Upper lobe of left lung (tissue), 6 donors: ENCODE results near the gene PGA3. TPM values are rescaled to one million over a fixed set of nuclear protein-coding genes. Genes with fewer than 3 reads are reported as not detected.
"Not testable (repeated sequence)": the region's sequence is repeated elsewhere in the genome, so short reads cannot be mapped to it uniquely, and the experiment has no call there.

ENCODE experiments used
- ATAC-seq, 2 donors: fragments of 200-7000 bp; cut with Tn5 transposase; one replicate each; pipeline ENCODE4 v1.9.1; 2022; ENCODE audit warnings: mild to moderate bottlenecking in 2 of 2, moderate library complexity in 2 of 2; ENCODE audit not compliant: low FRiP score in 2 of 2
- DNase-seq, 2 donors: peaks; one replicate each; pipeline ENCODE4 v3.0.0-alpha.2; 2019 to 2020
- H3K27ac ChIP-seq, 4 donors: fragments of 200-600 bp; sonication (generic); one replicate each; pipeline ENCODE4 v1.5.1; 2016 to 2019
- H3K27me3 ChIP-seq, 4 donors: fragments of 200-600 bp; sonication (generic); one replicate each; pipeline ENCODE4 v1.5.1; 2017 to 2019
- H3K36me3 ChIP-seq, 4 donors: fragments of 200-600 bp; sonication (generic); one replicate each; pipeline ENCODE4 v1.5.1; 2016 to 2019
- H3K4me1 ChIP-seq, 4 donors: fragments of 200-600 bp; sonication (generic); one replicate each; pipeline ENCODE4 v1.5.1; 2018 to 2019
- H3K4me3 ChIP-seq, 4 donors: fragments of 200-600 bp; sonication (generic); one replicate each; pipeline ENCODE4 v1.5.1; 2017 to 2019; ENCODE audit warnings: mild to moderate bottlenecking in 2 of 4, moderate library complexity in 1 of 4
- H3K9me3 ChIP-seq, 4 donors: fragments of 200-600 bp; sonication (generic); one replicate each; pipeline ENCODE4 v1.5.1; 2018 to 2019
- CTCF ChIP-seq, 6 experiments: fragments of 450-650 bp in 4 of 6; fragments of 200-600 bp in 2 of 6; sonication (generic) in 2 of 6; IDR thresholded peaks; one replicate each; pipeline ENCODE4 v1.5.1; 2016 to 2019; ENCODE audit warnings: antibody characterized with exemption in 6 of 6
- EP300 ChIP-seq, 4 donors: sonication (generic); formaldehyde crosslinking; IDR thresholded peaks; one replicate each; pipeline ENCODE4 v1.5.1; 2017; ENCODE audit warnings: antibody characterized with exemption in 4 of 4, control low read depth in 2 of 4
- POLR2A ChIP-seq, 4 donors: fragments of 450-650 bp; IDR thresholded peaks; one replicate each; pipeline ENCODE4 v1.5.1; 2016 to 2017; ENCODE audit warnings: antibody characterized with exemption in 4 of 4, mild to moderate bottlenecking in 2 of 4
- POLR2AphosphoS5 ChIP-seq, 2 donors: sonication (generic); formaldehyde crosslinking; IDR thresholded peaks; one replicate each; pipeline ENCODE4 v1.5.1; 2017; ENCODE audit warnings: antibody characterized with exemption in 2 of 2
- WGBS, 2 donors: methylation state at CpG; one replicate each; pipeline ENCODE4 v1.1.5; 2017 to 2018; 5-methylcytosine and 5-hydroxymethylcytosine counted together
- total RNA-seq, 6 donors: library from RNA; depleted of rRNA in 4 of 6; stranded (reverse); fragments of >200 nt in 4 of 6; gene quantifications; one replicate each; pipeline versions ENCODE4 v1.1.0 to v1.2.1, GENCODE V29; 2016 to 2021
- donor health status: DM: no; HTN: no; CAD: no; lungs with moderate emphysema.
- donor health status: DM: no; HTN: yes; CAD: no; lungs with severe emphysema.

Gene PGA3
- total RNA-seq, 6 donors from 2014 or later = 0.14 to 0.67 TPM; not detected in 4

- Histone ChIP-seq H3K36me3 (no peaks in the 10 kb centered on the region), H3K4me3 (no peak overlapping the region), H3K4me1 (no peaks in the 10 kb centered on the region), H3K27ac (no peak overlapping the region), H3K27me3 (no peaks in the 10 kb centered on the region), H3K9me3 (peaks cover 0 to 10% (median 0%) of the 10 kb centered on the region in 4 donors)
- 91 to 95% methylated on average over 4 of the region's 4 CpGs for WGBS, 2 donors
- ATAC-seq (no peak), DNase-seq (no peak)
- TF ChIP-seq POLR2A (IDR thresholded peaks at IDR 0.05) = no peak
- TF ChIP-seq CTCF (IDR thresholded peaks at IDR 0.05) = no peak
- TF ChIP-seq POLR2AphosphoS5 (IDR thresholded peaks at IDR 0.05) = no peak
- TF ChIP-seq EP300 (IDR thresholded peaks at IDR 0.05) = no peak
Observed at GRCh38 chr11:61198948-61199523, 4.3 kb upstream of the PGA3 start.

- WGBS, 2 donors = 78 to 89% methylated on average over 12 to 14 of the region's 14 CpGs
- DNase-seq (no peak), ATAC-seq (no peak)
- TF ChIP-seq EP300 (IDR thresholded peaks at IDR 0.05) (no peak), POLR2AphosphoS5 (IDR thresholded peaks at IDR 0.05) (no peak), POLR2A (IDR thresholded peaks at IDR 0.05) (no peak), CTCF (IDR thresholded peaks at IDR 0.05) (no peak)
- H3K27ac ChIP-seq = no peak overlapping the region
- H3K4me1 ChIP-seq = no peaks in the 10 kb centered on the region
- H3K36me3 ChIP-seq = no peaks in the 10 kb centered on the region
- no peaks in the 10 kb centered on the region for H3K27me3 ChIP-seq
- H3K4me3 ChIP-seq = no peak overlapping the region
- peaks cover 0 to 10% (median 0%) of the 10 kb centered on the region in 4 donors for H3K9me3 ChIP-seq
Observed at GRCh38 chr11:61201476-61201875, 1.8 kb upstream of the PGA3 start.

- WGBS, 2 donors = no CpG with 5 or more reads among the region's 5 CpGs
- not testable (repeated sequence) for H3K4me1 ChIP-seq, H3K27me3 ChIP-seq, H3K9me3 ChIP-seq, H3K4me3 ChIP-seq, H3K36me3 ChIP-seq, H3K27ac ChIP-seq, DNase-seq
- peak; percentile 5 to 67 for ATAC-seq
Observed at GRCh38 chr11:61203873-61204272, 558 bp downstream of the PGA3 start.

- not testable (repeated sequence) for H3K27me3 ChIP-seq, ATAC-seq, H3K4me3 ChIP-seq, H3K36me3 ChIP-seq, DNase-seq, H3K9me3 ChIP-seq, H3K27ac ChIP-seq, H3K4me1 ChIP-seq
- WGBS, 2 donors = 58 to 63% methylated on average over 12 to 14 of the region's 14 CpGs
Observed at GRCh38 chr11:61204502-61205059, 1.3 kb downstream of the PGA3 start.

- H3K27me3 ChIP-seq, H3K4me1 ChIP-seq, H3K27ac ChIP-seq, ATAC-seq, H3K9me3 ChIP-seq, H3K4me3 ChIP-seq, DNase-seq, H3K36me3 ChIP-seq: not testable (repeated sequence)
- no CpG with 5 or more reads among the region's 9 CpGs for WGBS, 2 donors
Observed at GRCh38 chr11:61207636-61208310, 4.5 kb downstream of the PGA3 start.

GRCh38 chr11:61210629-61211028 is 7.3 kb downstream of the PGA3 start:
- DNase-seq, H3K4me1 ChIP-seq, ATAC-seq, H3K27me3 ChIP-seq, H3K9me3 ChIP-seq, H3K27ac ChIP-seq, H3K36me3 ChIP-seq, H3K4me3 ChIP-seq: not testable (repeated sequence)
- no CpG with 5 or more reads among the region's 6 CpGs for WGBS, 2 donors

- H3K9me3 ChIP-seq, H3K36me3 ChIP-seq, H3K4me1 ChIP-seq, H3K27ac ChIP-seq, H3K4me3 ChIP-seq, H3K27me3 ChIP-seq, ATAC-seq, DNase-seq: not testable (repeated sequence)
- 74 to 78% methylated on average over 4 to 8 of the region's 10 CpGs for WGBS, 2 donors
Observed at GRCh38 chr11:61211327-61211952, 8.1 kb downstream of the PGA3 start.

- peak in 1 of 2 donors; percentile 59 for ATAC-seq
Observed at GRCh38 chr11:61212202-61212601, 8.9 kb downstream of the PGA3 start.

GRCh38 chr11:61213711-61214324 is 10.5 kb downstream of the PGA3 start:
- not testable (repeated sequence) for H3K9me3 ChIP-seq, ATAC-seq, DNase-seq, H3K36me3 ChIP-seq, H3K27me3 ChIP-seq, H3K4me3 ChIP-seq, H3K27ac ChIP-seq, H3K4me1 ChIP-seq
- no CpG with 5 or more reads among the region's 3 CpGs for WGBS, 2 donors

More at GRCh38 chr11:61212202-61212601, 8.9 kb downstream of the PGA3 start:
- not testable (repeated sequence) for H3K27me3 ChIP-seq, H3K4me1 ChIP-seq, H3K9me3 ChIP-seq, H3K4me3 ChIP-seq, H3K36me3 ChIP-seq, H3K27ac ChIP-seq, DNase-seq
- no CpG with 5 or more reads among the region's 15 CpGs for WGBS, 2 donors

- not testable (repeated sequence) for H3K4me1 ChIP-seq, H3K4me3 ChIP-seq, H3K27ac ChIP-seq, H3K27me3 ChIP-seq, H3K9me3 ChIP-seq, H3K36me3 ChIP-seq, ATAC-seq, DNase-seq
- WGBS, 2 donors = no CpG with 5 or more reads among the region's 4 CpGs
Observed at GRCh38 chr11:61218306-61218705, 15.0 kb downstream of the PGA3 start.
